HG02642 (cell line): ENCODE data around the gene MRPS17.

ENCODE experiments used
- ATAC-seq: cut with Tn5 transposase; IDR thresholded peaks from one replicate; pipeline ENCODE4 v1.9.1; 2021; ENCODE audit warnings: mild to moderate bottlenecking; ENCODE audit not compliant: unreplicated experiment, poor library complexity

The MRPS17 gene

DNA sequence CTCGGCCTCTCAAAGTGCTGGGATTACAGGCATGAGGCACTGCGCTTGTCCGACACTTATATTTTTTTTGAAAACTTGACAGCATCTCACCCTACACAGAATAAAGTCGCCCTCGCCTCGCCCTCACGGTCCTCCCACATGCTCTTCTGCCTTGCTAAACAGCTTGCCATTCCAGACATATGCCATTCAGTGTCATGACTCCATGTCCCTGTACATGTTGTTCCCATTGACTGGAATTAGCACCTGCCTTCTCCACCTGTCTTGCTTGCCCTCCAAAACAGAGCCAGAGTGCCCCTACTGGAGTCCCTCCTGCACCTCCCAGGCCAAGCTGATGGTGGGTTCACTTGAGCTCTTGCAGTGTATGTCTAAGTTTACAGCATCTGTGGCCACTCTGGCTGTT is 18.9 kb downstream of the MRPS17 start:
- no peak for ATAC-seq

DNA sequence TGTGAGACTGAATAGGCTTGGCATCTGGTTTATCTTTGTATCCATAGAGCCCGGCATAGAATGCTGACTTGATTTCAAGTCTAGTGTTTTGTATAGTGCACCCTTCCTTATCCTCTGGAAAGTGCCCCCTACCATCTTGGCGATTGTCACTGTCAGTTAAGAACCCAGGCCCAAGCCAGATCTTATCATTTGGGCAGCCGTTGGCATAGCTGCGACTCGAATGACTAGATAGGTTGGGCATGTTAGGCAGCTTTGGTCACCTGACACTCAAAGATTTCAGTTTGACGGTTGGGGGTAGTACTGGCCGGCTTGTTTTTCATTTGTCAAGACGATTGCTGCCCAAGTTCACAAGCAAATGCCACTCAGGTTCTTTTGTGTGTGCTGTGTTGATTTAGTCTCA is 19.3 kb downstream of the MRPS17 start:
- no peak for ATAC-seq

DNA sequence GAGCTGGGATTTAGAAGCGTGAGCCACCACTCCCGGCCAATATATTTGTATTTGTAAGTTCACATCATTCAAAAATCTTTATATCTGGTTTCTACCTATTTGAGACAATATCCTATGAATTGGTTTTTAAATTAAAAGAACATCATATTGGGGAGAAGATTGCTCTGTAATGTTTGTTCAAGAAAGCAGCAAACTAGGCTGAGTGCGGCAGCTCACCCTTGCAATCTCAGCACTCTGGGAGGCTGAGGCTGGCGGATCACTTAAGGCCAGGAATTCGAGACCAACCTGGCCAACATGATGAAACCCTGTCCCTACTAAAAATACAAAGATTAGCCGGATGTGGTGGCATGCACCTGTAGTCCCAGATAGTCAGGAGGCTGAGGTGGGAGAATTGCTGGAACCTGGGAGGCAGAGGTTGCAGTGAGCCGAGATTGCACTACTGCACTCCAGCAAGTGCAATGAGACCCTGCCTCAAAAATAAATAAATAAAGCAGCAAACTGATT is 22.1 kb downstream of the MRPS17 start:
- no peak for ATAC-seq

DNA sequence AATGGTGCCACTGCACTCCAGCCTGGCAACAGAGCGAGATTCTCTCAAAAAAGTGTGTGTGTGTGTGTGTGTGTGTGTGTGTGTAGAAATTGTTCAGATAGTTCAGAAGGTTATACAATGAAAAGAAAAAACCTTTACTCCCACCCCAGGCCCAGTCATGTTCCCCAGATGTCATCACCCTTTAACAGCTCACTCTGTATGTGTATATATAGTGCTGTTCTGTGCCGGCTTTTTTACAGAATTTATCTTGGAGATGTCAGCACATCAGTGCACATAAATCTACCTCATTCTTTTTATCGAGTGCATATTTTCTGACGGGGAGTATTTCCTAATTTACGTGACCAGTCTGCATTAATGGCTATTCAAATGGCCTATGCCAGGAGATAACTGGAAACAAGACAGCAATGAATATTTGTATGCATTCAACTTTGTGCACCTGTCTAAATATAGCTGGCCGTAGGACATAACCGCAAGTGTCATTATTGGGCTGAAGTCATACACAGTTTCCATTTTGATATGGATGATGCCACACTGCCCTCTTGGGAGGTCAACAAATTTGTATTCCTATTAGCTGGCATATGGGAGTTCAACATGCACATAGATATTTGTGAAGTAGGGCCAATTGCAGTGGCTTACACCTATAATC is 24.4 kb downstream of the MRPS17 start:
- ATAC-seq, result no peak

DNA sequence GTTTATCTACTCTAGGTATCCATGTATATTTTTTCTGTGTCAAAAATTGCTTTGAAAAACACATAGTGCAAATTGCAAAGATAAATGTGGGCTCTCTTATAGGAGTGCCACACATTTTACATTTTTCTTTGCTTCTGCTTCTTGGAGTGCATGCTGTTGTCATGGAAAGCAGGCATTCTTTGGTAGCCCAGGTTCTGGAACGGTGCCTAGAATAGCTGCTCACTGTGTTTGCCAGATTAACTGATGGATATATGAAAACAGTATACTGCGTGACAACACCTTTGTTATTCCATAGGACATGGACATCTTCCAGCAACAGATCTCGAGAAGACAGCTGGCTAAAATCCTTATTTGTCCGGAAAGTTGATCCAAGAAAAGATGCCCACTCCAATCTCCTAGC is 26.2 kb downstream of the MRPS17 start:
- ATAC-seq, result no peak

DNA sequence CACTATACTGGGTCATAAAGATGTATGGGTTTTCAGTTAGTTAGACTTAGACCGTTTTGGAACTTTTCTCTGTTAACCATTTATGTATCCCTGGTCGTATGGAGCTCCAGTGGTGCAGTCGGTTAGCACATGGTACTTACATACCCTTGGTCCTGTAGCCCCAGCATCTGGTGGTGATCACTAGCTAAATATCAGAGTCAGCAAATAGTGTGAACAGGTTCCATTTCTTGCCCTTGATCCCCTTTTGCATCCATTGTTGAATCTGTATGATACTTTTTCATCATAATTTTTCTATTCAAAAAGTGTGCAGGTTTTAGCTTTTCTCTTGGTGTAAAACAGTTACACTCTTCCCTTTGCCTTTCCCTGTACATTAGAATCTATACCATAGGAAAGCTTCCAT is 28.6 kb downstream of the MRPS17 start:
- ATAC-seq, result no peak

DNA sequence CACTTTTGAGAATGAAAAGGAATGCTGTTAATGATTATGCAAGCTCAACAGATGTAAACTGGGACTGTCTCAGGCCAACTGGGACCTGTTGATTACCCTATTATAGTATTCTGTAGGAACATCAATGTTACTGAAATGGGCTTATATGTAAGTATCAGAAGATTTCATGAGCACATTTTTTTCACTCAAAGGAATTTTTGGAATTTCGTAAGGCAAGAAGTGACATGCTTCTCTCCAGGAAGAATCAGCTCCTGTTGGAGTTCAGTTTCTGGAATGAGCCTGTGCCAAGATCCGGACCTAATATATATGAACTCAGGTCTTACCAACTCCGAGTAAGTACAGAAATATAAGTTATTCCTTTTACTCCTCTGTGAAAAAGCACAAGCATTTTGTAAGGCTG is 31.9 kb downstream of the MRPS17 start:
- no peak for ATAC-seq

DNA sequence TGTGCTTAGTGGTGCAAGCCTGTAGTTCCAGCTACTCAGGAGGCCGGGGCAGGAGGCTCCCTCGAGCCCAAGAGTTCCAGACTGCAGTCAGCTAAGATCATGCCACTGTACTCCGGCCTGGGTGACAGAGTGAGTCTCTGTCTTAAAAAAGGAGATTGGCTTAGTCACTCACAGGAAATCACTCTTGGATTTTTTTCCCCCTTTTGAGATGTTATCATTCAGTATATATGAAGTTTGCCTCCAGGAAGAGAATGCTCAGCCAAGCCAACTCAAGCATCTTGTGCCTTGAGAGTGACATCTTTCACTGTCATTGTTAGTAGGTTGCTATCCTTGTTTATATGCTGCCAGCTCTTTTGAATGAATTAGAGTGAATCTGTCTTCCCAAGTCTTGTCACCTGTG is 40.7 kb downstream of the MRPS17 start:
- ATAC-seq, result no peak

DNA sequence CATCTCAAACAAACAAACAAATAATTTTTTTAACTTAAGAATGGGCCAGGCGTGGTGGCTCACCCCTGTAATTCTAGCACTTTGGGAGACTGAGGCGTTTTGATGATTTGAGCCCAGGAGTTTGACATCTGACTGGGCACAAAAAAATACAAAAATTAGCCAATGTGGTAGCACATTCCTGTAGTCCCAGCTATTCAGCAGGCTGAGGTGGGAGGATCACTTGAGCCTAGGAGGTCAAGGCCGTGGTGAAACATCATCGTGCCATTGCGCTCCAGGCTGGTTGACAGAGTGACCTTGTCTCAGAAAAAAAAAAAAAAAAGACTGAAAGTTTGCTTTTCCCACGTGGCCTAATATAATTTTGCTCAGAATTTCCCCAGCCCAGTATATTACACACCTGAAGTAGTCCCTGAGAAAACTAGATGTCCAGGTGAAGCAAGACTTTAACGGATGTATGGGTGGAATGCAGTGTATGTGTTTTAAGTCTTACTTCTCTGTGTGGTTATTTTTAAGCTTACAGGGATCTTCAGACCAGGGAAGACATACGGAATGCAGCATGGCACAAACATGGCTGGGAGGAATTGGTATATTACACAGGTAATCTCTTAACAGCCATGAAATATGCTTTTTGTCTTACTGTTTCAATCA is 45.3 kb downstream of the MRPS17 start:
- no peak for ATAC-seq

DNA sequence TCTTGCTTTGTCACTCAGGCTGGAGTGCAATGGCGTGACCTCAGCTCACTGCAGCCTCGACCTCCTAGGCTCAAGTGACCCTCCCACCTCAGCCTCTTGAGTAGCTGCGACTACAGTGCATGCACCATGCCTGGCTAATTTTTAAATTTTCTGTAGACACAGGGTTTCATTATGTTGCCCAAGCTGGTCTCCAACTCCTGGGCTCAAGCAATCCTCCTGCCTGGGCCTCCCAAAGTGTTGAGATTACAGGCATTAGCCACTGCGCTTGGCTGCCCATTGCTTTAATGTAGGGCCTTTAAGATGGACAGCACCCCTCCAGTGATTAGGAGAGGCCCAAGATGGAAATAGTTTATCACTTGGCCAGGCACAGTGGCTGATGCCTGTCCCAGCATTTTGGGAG is 52.1 kb downstream of the MRPS17 start:
- no peak for ATAC-seq
